ENCODE measurements around the gene PTGER2.

- TF ChIP-seq CTCF (conservative IDR thresholded peaks at IDR 0.05; ENCODE audit: low read depth, low read length) (no peak), EZH2 (IDR thresholded peaks at IDR 0.05; ENCODE audit: borderline replicate concordance, low read depth, low read length, poor library complexity, severe bottlenecking) (no peak)
These were observed 41.9 kb downstream of the PTGER2 start for GRCh38 chr14:52356025-52356424.

All from A673 (cell line).